GM18519 (cell line): ENCODE measurements around the gene UCK1.

Experiments used
- ATAC-seq: cut with Tn5 transposase; IDR thresholded peaks from one replicate; pipeline ENCODE4 v1.9.1; 2021; ENCODE audit warnings: mild to moderate bottlenecking, moderate library complexity; ENCODE audit not compliant: unreplicated experiment, low FRiP score

UCK1 gene

DNA sequence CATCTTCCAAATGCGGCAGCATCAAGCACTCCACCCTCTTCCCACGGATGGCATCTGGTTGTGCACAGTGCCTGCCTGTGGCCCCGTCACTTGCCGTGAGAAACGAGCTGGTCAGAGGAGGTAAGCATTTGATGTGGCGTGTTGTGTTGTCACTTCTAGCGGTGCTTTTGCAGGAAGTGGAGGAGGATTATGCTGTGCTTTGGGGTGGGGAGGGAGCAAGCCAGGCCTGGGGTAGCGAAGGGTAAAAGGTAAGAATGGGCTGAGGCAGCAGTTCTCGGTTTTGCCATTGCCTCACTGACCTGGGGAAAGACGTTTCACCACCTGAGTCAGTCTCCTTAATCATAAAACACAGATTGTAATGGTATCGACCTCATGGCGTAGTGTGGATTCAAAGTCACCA is 30.7 kb downstream of the UCK1 start:
- no peak for ATAC-seq

DNA sequence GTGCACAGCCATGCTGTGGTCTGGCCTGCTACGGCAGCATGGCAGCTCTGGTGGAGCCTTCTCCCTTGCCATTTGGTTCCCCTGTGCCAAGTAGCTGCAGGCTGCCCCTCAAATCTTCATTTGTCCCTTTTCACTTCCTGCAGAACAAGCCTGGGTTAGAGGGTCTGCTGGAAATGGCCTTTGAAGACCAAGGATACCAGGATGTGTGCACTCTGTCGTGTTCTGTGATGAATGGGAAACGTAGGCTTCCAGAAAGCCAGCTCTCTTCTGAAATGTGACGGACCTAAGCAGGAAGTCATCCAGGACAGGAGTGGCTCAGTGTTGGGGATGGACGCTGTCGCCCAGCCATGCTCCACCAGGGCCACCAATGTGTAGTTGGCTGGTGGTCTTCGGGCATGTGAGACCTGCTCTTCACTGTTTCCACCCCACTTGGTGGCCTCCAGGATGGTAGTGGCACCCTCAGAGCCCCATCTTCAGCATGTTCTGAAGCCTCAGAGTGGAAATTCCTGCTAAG is 31.8 kb downstream of the UCK1 start:
- ATAC-seq = no peak

DNA sequence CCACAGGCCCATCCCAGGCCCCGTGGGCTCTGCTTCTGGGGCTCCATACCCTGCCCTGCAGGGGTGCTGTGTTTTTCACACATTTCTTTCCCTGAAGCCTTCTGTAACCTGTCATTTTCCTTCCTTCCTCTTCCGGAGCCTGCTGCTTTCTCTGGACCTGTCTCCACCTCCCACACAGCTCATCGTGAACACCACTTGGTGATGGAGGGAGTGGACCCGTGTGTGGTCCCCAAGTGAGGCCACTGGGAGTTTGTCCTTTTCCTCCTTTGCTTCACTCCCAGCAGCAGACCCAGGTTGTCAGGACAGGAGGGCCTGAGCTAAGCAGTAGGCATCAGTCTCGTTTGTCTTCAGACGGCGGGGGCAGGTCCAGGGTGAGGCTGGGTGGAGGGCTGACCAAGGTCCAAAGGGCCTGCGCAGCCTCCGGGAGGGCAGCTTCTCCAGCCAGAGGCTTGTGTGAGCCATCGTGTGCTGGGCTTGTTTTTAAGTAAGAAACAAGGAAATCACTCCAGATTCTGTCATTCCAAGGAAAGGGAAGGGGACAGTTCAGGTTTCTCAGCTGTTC is 34.1 kb downstream of the UCK1 start:
- ATAC-seq = no peak

DNA sequence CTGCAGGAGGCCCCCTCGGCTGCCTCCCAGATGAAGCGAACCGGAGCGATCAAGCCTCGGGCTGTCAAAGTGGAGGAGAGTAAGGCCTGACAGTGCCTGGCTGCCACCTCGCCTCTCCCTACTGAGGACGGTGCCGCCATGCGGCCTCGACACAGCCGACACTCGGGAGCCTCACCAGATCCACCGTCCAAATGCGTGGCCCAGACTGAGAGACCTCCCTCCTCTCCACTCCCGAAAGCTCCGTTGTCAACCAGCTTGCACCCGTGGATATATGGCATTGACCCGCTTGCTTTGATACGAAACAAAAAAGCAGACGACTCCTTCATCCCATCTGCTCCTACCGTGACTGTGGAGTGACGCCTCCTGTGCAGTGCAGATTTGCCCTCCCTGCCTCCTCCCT is 35.3 kb downstream of the UCK1 start:
- ATAC-seq = no peak

DNA sequence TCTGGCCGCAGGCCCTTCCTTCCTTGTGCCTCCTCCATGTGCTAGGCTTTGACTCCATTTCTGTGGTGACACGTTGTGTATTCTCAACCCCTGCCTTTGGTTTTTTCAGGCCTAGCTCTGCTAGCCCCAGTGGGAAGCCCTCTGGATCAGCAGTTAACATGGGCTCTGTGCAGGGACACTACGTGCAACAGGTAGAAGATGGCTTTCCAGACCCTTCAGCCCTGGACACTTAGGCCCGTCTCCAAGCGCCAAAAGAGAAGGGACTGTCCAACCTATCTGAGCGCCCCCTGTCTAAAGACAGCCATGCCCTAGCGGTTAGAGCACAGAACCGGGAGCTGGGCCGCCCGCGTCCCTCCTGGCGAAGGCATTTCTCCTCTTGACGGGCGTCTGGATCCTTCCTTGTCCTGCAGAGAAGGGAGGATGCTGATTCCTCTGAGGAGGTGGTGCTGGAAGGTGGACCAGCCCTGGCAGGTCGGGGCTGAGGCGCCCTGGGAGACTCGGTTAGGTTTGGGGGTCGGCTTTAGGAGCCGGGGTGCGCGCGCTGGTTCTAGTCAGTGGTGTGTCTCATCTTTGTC is 36.7 kb downstream of the UCK1 start:
- no peak for ATAC-seq

DNA sequence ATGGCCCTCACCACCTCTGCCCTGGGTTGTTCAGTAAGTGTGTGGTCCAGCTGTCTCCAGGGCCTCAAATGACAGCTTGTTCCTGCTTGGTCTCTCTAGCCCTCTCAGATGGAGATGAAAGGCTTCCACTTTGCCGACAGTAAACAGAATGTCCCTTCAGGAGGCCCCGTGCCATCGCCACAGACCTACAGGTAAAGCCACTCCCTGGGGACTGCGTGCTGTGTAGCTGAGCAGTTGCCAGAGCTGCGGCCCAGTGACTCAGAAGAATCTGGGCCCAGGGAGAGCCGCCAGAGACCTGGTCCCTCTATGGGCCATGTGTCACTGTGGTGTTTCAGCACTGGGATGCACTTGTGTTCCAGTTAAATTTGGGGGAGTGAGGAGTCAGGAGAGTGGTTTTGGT is 39.0 kb downstream of the UCK1 start:
- ATAC-seq = no peak

DNA sequence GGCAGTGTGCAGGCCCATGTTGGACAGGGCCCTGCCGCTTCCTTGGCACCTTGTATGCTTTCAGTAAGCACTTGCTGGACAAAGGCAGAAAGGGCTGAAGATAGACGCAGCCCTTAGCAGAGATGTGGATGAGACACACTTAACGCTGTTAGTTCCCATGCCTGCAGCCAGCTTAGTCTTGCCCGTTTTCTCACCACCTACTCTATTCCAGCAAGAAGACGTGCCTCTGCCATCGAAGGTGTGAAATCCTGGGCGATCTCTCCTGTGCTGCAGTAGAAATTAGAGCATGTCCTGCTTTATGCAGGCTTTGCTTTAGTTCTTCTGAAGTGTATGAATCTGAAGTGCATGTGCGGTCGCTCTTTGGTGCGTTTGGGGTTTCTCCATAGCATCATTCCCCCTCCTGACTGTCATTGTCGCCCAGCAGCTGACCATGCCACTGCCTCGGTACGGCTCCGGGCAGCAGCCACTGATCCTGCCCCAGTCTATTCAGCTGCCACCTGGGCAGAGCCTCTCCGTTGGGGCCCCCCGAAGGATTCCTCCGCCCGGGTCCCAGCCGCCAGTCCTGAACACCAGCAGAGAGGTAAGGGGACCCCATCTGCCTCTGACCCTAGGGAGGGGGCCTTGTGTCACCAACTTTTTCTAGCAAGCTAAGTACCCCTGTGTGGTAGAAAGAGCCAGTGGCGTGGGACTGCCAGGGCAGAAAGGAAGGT is 39.9 kb downstream of the UCK1 start:
- no peak for ATAC-seq

DNA sequence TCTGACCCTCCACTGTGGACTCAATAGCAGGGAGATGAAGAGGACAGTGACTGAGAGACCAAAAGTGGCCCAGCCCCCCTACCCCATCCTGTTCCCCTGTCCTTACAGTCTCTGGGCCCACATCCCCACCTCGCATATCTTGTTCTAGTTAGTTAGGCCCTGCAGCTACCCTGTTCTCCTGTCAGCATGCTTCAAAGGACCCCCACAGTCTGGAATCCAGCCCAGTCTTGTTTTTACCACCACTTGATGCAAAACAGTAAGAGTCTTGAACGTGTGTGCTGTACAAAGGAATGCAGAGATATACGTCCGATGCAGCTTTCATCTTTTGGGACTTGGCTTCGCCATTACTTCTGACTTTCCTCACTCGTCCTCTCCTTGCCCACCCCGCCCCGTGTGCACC is 40.5 kb downstream of the UCK1 start:
- ATAC-seq = no peak

DNA sequence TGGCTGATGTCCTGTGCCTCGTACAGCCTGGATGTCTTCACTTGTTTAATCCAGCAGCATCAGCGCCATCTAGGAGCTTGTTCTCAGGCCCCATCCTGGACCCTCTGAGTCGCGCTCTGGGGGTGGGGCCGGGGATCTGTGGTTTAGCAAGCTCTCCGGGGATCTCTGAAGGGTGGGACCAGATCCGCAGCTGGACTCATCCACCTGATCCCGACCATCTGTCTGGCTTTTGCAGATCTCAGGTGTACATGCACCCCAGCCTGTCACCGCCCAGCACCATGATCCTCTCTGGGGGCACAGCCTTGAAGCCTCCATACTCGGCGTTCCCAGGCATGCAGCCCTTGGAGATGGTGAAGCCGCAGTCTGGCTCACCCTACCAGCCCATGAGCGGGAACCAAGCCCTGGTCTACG is 43.4 kb downstream of the UCK1 start:
- no peak for ATAC-seq

DNA sequence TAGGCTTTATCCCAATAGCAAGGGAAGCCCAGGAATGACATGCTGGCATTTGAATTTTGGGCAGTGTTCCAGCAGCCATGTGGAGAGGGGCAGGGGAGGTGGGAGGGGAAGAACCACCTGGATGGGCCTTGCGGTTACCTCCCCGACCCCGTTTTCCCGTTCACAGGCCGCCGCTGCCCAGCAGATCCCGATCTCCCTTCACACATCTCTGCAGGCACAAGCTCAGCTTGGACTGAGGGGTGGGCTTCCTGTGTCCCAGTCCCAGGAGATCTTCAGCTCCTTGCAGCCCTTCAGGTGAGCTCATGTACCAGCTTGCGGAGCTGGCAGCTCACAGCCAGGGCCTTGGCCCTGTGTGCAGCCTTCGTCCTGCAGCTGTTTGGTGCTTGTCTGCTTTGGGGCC is 44.1 kb downstream of the UCK1 start:
- no peak for ATAC-seq

DNA sequence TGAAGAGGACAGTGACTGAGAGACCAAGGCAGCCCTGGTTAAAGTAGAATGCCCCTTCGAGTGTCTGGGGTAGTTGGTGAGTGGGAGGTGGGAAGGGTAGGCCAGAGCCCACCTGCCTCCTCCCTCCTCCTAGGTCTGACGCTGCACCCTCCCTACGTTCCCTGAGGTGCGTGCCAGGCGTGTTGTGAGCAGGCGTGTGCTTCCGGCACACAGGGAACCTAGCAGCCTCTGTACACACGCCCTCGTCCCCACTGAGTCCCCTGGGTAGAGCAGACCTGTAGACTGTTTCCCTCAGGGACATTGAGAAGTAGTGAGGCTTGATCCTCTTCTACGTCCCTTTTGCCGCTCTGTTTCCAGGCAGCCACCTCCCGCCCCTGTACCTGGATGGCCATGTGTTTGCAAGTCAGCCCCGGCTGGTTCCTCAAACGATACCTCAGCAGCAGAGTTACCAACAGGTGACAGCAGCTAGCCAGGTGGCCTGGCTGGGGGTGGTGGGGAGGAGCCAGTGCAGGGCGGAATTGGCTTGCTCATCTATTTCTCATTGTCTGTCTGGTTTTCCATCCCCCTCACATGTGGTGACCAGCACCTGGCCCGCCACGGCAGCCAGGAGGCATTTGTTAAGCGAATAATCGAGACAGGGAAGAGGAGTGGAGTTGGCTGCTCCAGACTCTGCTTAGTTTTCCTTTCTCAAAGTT is 45.2 kb downstream of the UCK1 start:
- no peak for ATAC-seq

DNA sequence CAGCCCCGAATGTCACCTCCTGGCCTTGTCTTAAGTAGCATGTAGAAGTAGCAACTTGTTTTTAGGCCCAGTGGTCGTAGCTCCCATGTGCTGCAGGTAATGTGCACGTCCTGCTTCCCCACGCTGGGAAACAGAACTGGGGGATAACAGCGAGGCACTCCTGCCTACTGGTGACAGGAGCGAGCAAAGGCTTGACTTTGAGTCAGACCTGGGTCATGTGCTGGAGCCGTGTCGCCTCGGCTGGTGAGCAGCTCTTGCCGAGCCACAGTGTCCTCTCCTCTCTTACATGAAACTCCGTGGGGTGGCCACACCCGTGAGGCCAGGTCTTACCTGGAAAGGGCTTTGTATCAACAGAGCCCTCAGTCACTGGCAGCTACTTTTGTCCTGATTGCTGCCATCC is 45.9 kb downstream of the UCK1 start:
- no peak for ATAC-seq

DNA sequence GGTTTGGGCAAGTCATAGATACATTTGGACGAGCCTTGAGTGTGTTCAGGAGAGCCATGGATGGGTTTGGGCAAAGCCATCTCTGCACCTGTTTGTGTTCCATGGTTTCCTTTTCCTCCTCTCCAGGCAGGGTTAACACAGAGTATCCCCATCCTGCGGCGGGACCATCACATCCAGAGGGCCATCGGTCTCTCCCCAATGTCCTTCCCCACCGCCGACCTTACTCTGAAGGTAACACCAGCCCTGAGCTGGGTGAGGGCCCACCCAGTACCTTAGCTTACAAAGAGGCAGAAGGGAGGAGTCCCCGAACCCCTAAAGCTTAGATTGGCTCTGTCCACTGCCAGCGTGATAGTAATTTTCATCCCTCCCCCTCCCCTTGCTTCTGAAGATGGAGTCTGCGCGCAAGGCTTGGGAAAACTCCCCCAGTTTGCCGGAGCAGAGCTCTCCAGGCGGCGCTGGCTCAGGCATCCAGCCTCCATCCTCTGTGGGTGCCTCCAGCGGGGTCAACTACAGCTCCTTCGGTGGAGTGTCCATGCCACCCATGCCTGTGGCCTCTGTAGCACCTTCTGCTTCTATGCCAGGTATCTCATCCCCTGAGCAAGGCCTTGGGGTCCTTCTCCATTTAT is 46.4 kb downstream of the UCK1 start:
- no peak for ATAC-seq

DNA sequence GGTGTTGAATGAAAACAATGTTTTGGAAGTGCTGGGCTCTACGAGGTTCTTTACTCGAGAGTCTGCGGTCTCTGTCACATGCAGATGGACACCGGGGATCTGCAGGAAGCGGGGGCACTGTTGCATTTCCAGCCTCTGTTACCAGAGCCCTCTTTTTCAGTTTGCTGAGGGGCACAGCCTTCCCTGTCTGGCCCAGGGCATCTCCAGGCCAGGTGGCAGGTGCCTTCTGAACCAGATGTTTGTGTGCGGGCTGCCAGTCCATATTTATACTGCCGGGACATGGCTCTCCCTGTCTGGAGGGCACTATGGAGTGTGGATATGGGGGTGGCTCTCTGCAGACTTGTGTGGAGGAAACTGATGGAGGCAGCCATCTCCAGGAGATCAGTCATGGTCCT is 47.0 kb downstream of the UCK1 start:
- ATAC-seq = no peak

DNA sequence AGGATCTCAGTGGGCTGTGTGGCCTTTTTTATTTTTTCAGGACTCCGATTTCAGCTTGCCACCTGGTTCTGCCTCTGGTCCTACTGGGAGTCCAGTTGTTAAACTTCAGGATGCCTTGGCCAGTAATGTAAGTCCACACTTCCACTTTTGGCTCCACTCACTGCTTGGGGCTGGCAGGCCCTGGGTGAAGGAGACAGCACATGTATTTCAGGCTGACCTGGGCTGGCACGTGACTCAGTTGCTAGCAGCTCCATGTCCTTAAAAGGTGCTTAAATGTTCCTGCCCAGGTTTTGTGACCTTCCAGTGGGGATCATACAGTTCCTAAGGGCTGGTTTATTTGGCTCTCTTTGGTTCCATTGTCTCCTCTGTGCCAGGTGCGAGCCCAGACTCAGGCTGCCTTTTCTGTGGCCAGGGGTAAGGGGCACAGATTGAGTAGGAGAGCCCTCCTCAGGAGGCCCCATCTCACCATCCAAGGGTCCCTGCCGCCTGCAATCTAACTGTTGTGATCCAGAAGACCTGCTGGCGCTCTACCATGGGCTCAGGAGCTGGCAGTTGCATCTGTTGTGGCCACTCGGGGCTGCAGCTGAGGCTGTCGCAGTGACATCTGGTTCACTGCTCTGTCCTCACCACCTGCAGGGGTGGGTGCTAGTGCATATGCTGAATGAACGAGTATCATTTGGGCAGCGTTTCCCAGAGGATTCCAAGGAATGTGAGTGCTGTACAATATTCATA is 47.6 kb downstream of the UCK1 start:
- ATAC-seq = no peak

DNA sequence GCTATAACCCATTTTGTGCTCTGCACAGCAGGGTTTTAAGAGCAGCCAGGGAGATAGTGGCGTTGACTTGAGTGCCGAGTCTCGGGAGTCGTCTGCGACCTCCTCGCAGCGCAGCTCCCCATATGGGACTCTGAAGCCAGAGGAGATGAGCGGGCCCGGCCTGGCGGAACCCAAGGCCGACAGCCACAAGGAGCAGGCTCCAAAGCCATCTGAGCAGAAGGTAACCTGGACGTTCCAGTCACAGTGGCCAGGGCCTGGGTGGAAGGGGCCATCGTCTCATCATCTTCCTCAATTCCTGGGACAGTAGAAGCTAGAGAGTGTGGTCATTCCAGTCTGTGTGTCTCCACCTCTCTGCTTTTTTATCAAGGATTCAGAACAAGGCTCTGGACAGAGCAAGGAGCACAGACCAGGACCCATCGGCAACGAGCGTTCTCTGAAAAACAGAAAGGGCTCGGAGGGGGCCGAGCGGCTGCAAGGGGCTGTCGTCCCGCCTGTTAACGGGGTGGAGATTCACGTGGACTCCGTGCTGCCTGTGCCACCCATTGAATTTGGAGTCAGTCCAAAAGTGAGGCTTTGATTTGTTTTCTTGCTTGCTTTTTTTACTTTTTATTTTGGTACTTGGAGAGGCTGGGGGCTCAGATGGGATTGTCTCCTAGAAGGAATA is 48.6 kb downstream of the UCK1 start:
- no peak for ATAC-seq

DNA sequence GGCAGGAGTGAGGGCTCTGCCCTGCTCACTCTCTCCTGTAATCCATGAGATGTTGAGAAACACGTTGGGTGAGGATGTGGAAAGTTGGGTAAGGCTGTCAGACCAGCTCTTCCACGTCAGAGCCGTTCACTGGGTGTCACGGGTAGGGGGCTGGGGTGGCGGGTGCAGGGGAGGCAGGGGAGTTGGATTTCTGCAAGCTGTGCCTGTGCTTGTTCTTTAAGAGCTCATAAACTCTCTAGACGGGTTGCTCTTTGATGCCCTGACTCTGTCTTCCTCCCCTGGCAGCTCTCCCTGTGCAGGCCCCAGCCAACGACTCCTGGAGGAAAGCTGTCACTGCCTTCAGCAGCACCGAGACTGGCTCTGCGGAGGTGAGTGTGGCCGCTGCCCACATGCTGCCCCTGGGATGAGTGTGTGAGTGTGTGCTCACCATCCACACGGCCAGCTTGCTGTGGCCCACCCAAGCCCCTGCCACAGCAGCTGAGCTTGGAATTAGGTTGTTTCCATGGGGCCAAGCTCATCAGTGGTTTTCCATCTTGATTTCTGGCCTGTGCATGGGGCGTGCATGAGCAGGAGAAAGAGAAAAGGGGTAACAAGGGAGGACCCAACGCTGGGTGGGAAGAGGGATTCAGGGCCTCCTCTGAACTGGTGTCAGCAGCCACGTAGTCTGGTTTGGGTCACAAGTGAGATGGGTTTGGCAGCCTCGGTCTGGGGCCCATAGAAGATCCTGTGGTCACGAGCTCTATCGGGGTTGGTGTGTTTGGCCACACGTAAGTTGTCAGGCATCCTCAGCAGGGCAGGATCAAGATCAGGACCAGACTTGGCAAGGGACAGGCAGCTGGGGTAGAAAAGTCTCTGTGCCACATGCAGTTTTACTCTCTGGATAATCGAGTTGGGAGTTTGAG is 49.4 kb downstream of the UCK1 start:
- no peak for ATAC-seq

DNA sequence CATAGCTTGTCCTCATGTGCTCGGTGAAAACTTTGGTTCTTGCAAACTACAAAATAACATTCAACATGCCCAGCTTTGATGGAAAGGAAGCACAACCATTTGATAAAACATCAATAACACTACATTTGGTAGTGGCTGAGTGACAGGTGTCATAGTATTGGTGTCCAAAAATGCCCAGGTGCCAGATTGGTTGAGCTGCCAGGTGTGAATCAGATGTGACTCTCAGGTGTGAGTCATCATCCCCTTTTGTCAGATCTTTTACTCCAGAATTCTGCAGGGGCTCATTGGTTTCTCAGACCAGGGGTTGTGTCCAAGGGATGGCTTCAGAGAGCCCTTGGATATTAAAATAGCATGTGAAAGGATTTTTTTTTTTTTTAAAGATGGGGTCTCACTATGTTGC is 50.8 kb downstream of the UCK1 start:
- ATAC-seq = no peak

DNA sequence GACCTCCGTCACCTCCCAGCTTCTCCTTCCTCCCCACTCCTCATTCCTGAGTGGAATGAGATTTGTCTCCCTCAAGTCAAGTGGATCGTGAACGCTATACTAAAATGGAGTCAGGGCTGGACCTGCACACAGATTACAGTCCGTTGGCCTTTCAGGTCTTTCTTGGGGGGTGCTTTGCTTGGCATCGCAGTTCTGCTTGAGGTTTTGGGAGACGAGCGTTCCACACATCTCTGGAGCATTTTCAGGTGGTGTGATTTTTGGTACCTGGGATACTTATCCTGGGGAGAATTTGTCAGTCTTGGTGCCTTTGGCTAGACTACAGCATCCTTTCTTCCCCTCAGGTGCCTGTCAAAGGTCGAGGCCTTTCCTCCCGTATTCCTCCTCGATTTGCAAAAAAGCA is 52.2 kb downstream of the UCK1 start:
- no peak for ATAC-seq
